SU-DHL-6 (cell line): Measurements from ENCODE around the gene UPK1A.

ENCODE experiments used
- H2AFZ ChIP-seq: fragments of 200-600 bp; sonication (generic); 2 replicates; pipeline ENCODE4 v1.6.1; 2014; ENCODE audit warnings: low read depth, mild to moderate bottlenecking, moderate library complexity, mixed read lengths, antibody characterized with exemption, low read length; ENCODE audit not compliant: severe bottlenecking
- H3F3A ChIP-seq: fragments of 200-600 bp; shearing (Covaris generic); 2 replicates; pipeline ENCODE4 v1.6.0; 2016; ENCODE audit warnings: antibody characterized with exemption, mild to moderate bottlenecking; ENCODE audit not compliant: insufficient read depth
- H3K27ac ChIP-seq: fragments of 200-600 bp; sonication (generic); 2 replicates; pipeline ENCODE4 v1.5.1; 2016; ENCODE audit warnings: low read depth, mild to moderate bottlenecking, low read length, moderate library complexity, mixed read lengths
- H3K27me3 ChIP-seq: fragments of 200-600 bp; sonication (generic), shearing (Covaris generic); 2 replicates; pipeline ENCODE4 v1.6.0; 2014; ENCODE audit warnings: mild to moderate bottlenecking, low read length
- H3K36me3 ChIP-seq: fragments of 200-600 bp; sonication (generic); 2 replicates; pipeline ENCODE4 v1.6.1; 2014; ENCODE audit warnings: mild to moderate bottlenecking, low read length, mixed read lengths
- H3K4me2 ChIP-seq: fragments of 300-600, 200-600 bp; shearing (Covaris generic), sonication (generic); 2 replicates; pipeline ENCODE4 v1.6.0; 2014; ENCODE audit warnings: low read length, low read depth, mild to moderate bottlenecking; ENCODE audit not compliant: poor library complexity, severe bottlenecking
- H3K4me3 ChIP-seq: fragments of 200-600 bp; sonication (generic); 2 replicates; pipeline ENCODE4 v1.5.1; 2014; ENCODE audit warnings: antibody characterized with exemption, low read length, mild to moderate bottlenecking, mixed read lengths; ENCODE audit not compliant: insufficient read depth, poor library complexity, severe bottlenecking
- H3K79me2 ChIP-seq: fragments of 200-600 bp; sonication (generic); 2 replicates; pipeline ENCODE4 v1.6.1; 2014; ENCODE audit warnings: mild to moderate bottlenecking, low read length, moderate library complexity; ENCODE audit not compliant: insufficient read depth
- H3K9ac ChIP-seq: fragments of 200-600 bp; sonication (generic); 2 replicates; pipeline ENCODE4 v1.7.0; 2014; ENCODE audit warnings: mild to moderate bottlenecking, low read length
- H3K9me2 ChIP-seq: fragments of 200-600 bp; sonication (generic); replicated peaks from 2 replicates; pipeline ENCODE4 v1.6.1; 2014; ENCODE audit warnings: low read length; ENCODE audit not compliant: insufficient read depth
- H3K9me3 ChIP-seq: fragments of 200-600 bp; sonication (generic); 2 replicates; pipeline ENCODE4 v1.6.1; 2014; ENCODE audit warnings: low read length, mixed read lengths; ENCODE audit not compliant: insufficient read depth
- H4K20me1 ChIP-seq: fragments of 200-600 bp; sonication (generic); 2 replicates; pipeline ENCODE4 v1.6.1; 2014; ENCODE audit warnings: low read depth, mild to moderate bottlenecking, antibody characterized with exemption, low read length, moderate library complexity, mixed read lengths
- CTCF ChIP-seq: fragments of 200-600 bp; sonication (generic); IDR thresholded peaks from one replicate; pipeline ENCODE4 v1.5.1; 2017; ENCODE audit warnings: antibody characterized with exemption, mild to moderate bottlenecking, low read length, moderate library complexity; ENCODE audit not compliant: insufficient read depth, poor library complexity, severe bottlenecking
- EZH2phosphoT487 ChIP-seq: fragments of 200-600 bp; sonication (generic), shearing (Covaris generic); conservative IDR thresholded peaks from 2 replicates; pipeline ENCODE4 v1.6.1; 2018; ENCODE audit warnings: mild to moderate bottlenecking, antibody characterized with exemption, low read length, moderate library complexity, mixed read lengths

Gene UPK1A

GRCh38 chr19:35656700-35657099 is 9.6 kb upstream of the UPK1A start:
- TF ChIP-seq CTCF (no peak), EZH2phosphoT487 (no peak)
- Histone ChIP-seq H3F3A (no peaks in the 10 kb centered on the region), H3K9ac (no peak overlapping the region), H3K36me3 (no peaks in the 10 kb centered on the region), H3K27me3 (no peaks in the 10 kb centered on the region), H3K9me3 (no peaks in the 10 kb centered on the region), H3K9me2 (no peaks in the 10 kb centered on the region), H3K4me2 (no peak overlapping the region), H3K27ac (no peak overlapping the region), H3K79me2 (0 out of 2 replicates have a peak, but pooled peaks cover 1% of the 10 kb centered on the region), H3K4me3 (no peak overlapping the region), H4K20me1 (no peaks in the 10 kb centered on the region), H2AFZ (no peak overlapping the region)

- H3K27ac ChIP-seq, result no peak overlapping the region
- H3F3A ChIP-seq, result no peaks in the 10 kb centered on the region
- no peaks in the 10 kb centered on the region for H3K36me3 ChIP-seq
- TF ChIP-seq EZH2phosphoT487, result no peak
- no peak for TF ChIP-seq CTCF
- no peak overlapping the region for H3K4me2 ChIP-seq
- H3K9me3 ChIP-seq, result no peaks in the 10 kb centered on the region
- no peak overlapping the region for H3K4me3 ChIP-seq
- no peaks in the 10 kb centered on the region for H4K20me1 ChIP-seq
- H3K9me2 ChIP-seq, result no peaks in the 10 kb centered on the region
- no peak overlapping the region for H3K9ac ChIP-seq
- H3K27me3 ChIP-seq, result no peaks in the 10 kb centered on the region
- no peak overlapping the region for H2AFZ ChIP-seq
- no peaks in the 10 kb centered on the region for H3K79me2 ChIP-seq
Observed at GRCh38 chr19:35657904-35658700, 8.2 kb upstream of the UPK1A start.

GRCh38 chr19:35661995-35662340 is 4.3 kb upstream of the UPK1A start:
- H3K9me2 ChIP-seq, result no peaks in the 10 kb centered on the region
- H4K20me1 ChIP-seq, result no peaks in the 10 kb centered on the region
- no peak overlapping the region for H3K4me3 ChIP-seq
- no peaks in the 10 kb centered on the region for H3F3A ChIP-seq
- no peak overlapping the region for H3K4me2 ChIP-seq
- H3K36me3 ChIP-seq, result no peaks in the 10 kb centered on the region
- H3K9me3 ChIP-seq, result no peaks in the 10 kb centered on the region
- H3K27me3 ChIP-seq, result no peaks in the 10 kb centered on the region
- H3K79me2 ChIP-seq, result no peaks in the 10 kb centered on the region
- no peak overlapping the region for H2AFZ ChIP-seq
- H3K27ac ChIP-seq, result no peak overlapping the region
- no peak for TF ChIP-seq EZH2phosphoT487
- TF ChIP-seq CTCF, result no peak
- no peak overlapping the region for H3K9ac ChIP-seq
